Muscle layer of duodenum (tissue), 2 donors: ENCODE data around the gene SUPT7L.
"Not testable (repeated sequence)": the region's sequence is repeated elsewhere in the genome, so short reads cannot be mapped to it uniquely, and the experiment has no call there.

Source experiments
- H3K27ac ChIP-seq: one replicate; pipeline ENCODE4 v1.7.0; 2013; ENCODE audit warnings: mild to moderate bottlenecking, low read length
- H3K27me3 ChIP-seq: one replicate; pipeline ENCODE4 v1.7.0; 2013; ENCODE audit warnings: low read depth, mild to moderate bottlenecking, control low read depth, low read length
- H3K36me3 ChIP-seq, 2 donors: one replicate each; pipeline ENCODE4 v1.7.0; 2013; ENCODE audit warnings: low read length in 2 of 2, control low read depth in 1 of 2, mild to moderate bottlenecking in 1 of 2; ENCODE audit not compliant: insufficient read depth in 2 of 2, control insufficient read depth in 1 of 2
- H3K4me1 ChIP-seq, 2 donors: one replicate each; pipeline ENCODE4 v1.7.0; 2013; ENCODE audit warnings: low read length in 2 of 2, mild to moderate bottlenecking in 2 of 2, control low read depth in 1 of 2, moderate library complexity in 1 of 2; ENCODE audit not compliant: insufficient read depth in 2 of 2, control insufficient read depth in 1 of 2
- H3K4me3 ChIP-seq, 2 donors: one replicate each; pipeline ENCODE4 v1.7.0; 2013; ENCODE audit warnings: low read length in 2 of 2, low read depth in 1 of 2, mild to moderate bottlenecking in 1 of 2
- H3K9me3 ChIP-seq, 2 donors: one replicate each; pipeline ENCODE4 v1.7.0; 2013; ENCODE audit warnings: low read length in 2 of 2, control low read depth in 1 of 2, mild to moderate bottlenecking in 1 of 2; ENCODE audit not compliant: control insufficient read depth in 1 of 2
- donor health status: healthy.

The SUPT7L gene

DNA sequence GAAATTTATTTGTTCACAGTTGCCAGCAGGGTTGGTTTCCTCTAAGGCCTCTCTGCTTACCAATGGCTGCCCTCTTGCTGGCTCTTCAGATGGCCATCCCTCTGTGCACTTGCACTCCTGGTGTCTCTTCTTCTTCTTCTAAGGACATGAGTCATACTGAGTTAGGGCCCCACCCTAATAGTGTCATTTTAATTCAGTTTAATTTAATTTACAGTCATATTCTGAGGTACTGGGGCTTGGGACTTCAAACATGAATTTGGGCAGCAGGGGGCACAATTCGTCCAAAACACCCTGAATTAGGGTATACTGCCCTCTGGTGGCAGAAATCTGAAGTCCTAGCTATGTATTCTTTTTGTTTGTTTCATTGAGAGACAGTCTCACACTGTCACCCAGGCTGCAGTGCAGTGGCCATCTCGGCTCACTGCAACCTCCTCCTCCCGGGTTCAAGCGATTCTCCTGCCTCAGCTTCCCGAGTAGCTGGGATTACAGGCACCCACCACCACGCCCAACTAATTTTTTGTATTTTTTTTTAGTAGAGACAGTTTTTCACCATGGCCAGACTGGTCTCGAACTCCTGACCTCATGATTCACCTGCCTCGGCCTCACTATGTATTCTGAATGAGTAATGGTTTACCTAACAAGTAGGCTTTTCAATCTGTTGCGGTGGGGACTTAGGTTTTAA lies 20.1 kb upstream of the SUPT7L start:
- Histone ChIP-seq H3K36me3 (peaks cover 39 to 74% of the 10 kb centered on the region in 2 donors), H3K27ac (peak overlapping the region; percentile 68), H3K27me3 (no peaks in the 10 kb centered on the region), H3K9me3 (no peaks in the 10 kb centered on the region), H3K4me1 (peaks cover 0 to 4% of the 10 kb centered on the region in 2 donors), H3K4me3 (no peak overlapping the region)

DNA sequence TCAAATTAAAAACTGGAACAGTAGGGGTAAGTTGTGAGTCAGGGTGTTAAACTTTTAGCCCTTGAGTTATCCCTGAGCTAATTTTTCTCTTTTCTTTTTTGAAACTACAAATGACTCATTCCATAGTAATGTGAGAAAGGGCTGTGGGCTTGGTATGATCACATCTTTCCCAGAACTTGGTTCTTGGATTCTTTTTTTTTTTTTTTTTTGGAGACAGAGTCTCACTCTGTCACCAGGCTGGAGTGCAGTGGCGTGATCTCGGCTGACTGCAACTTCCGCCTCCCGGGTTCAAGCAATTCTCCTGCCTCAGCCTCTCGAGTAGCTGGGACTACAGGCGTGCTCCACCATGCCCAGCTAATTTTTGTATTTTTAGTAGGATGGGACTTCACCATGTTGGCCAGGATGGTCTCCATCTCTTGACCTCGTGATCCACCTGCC lies 18.9 kb upstream of the SUPT7L start:
- Histone ChIP-seq H3K27ac (peak overlapping the region; percentile 68), H3K36me3 (peaks cover 44 to 67% of the 10 kb centered on the region in 2 donors)
- H3K4me3 ChIP-seq, H3K27me3 ChIP-seq, H3K4me1 ChIP-seq, H3K9me3 ChIP-seq: not testable (repeated sequence)

DNA sequence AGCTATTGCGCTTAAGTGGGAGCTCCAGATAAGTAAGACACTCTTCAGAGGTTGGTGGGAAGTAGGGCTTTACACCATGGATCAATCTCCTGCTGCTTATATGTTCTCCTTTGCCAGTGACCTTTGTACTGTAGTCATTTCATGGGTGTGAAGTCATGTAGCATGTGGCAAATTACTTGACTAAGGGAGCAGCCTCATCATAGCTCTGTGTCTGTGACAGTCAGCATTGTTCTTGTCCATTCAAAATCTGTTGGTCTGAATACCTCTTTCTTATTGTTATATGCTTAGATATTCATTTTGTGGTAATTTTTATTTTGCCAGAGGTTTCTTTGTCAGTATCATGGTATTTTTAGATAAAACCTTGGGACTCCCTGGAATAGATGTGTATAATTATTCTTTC lies 18.4 kb upstream of the SUPT7L start:
- peaks cover 48 to 67% of the 10 kb centered on the region in 2 donors for H3K36me3 ChIP-seq

DNA sequence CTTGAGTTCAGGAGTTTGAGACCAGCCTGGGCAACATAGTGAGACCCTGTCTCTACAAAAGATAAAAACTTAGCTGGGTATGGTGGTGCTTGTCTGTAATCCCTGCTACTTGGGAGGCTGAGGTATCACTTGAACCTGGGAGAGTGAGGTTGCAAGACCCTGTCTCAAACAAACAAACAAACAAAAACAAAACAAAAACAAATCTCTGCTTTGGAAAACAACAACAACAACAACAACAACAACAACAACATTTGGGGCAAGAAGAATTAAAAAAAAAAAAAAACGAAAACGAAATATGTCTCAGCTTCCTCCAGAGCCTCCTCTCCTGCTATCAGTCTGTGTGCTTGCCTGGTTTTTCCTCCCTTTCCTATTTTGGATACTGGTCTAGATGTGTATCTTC lies 17.2 kb upstream of the SUPT7L start:
- Histone ChIP-seq H3K9me3 (no peaks in the 10 kb centered on the region), H3K4me3 (no peak overlapping the region), H3K4me1 (peaks cover 0 to 4% of the 10 kb centered on the region in 2 donors), H3K27me3 (no peaks in the 10 kb centered on the region), H3K27ac (no peak overlapping the region), H3K36me3 (peaks cover 50 to 71% of the 10 kb centered on the region in 2 donors)

More for the DNA sequence above, 18.4 kb upstream of the SUPT7L start:
- H3K27me3 ChIP-seq = no peaks in the 10 kb centered on the region
- peak overlapping the region; percentile 66 for H3K27ac ChIP-seq
- peaks cover 0 to 4% of the 10 kb centered on the region in 2 donors for H3K4me1 ChIP-seq
- H3K4me3 ChIP-seq = no peak overlapping the region
- no peaks in the 10 kb centered on the region for H3K9me3 ChIP-seq

DNA sequence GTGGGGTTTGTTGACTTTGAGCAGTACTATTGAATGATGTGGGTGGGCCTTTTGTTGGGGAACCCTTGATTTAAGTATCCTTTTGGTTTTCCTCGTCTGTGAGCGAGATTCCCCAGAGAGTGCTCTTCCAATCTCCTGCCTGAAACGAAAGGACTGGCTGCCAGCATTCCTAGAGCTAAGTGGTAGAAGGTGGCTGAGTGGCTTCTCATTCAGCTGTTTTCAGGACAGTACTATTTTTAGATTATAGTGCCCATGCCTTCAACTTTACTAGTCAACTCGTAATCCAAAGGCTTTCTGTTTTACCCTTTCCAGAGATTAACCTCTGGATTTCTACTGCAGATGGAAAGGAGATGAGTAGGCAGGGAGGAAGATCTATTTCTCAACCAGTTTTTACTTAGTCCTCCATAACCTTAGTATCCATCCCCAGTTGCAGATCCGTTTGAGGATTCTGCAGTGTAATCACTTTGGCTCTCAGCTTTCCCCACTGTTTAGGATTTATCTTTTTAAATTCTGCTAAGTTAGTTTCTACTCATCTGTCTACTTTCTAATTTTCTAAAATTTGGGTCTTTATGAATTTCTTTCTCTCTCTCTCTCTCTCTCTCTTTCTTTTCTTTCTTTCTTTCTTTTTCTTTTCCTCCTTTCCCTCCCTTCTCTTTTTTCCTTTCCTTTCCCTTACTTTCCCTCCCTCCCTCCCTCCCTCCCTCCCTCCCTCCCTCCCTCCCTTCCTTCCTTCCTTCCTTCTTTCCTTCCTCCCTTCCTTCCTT lies 9.5 kb upstream of the SUPT7L start:
- Histone ChIP-seq H3K27ac (no peak overlapping the region), H3K36me3 (peaks cover 48 to 71% of the 10 kb centered on the region in 2 donors), H3K27me3 (no peaks in the 10 kb centered on the region), H3K4me1 (no peaks in the 10 kb centered on the region), H3K9me3 (no peaks in the 10 kb centered on the region), H3K4me3 (no peak overlapping the region)

DNA sequence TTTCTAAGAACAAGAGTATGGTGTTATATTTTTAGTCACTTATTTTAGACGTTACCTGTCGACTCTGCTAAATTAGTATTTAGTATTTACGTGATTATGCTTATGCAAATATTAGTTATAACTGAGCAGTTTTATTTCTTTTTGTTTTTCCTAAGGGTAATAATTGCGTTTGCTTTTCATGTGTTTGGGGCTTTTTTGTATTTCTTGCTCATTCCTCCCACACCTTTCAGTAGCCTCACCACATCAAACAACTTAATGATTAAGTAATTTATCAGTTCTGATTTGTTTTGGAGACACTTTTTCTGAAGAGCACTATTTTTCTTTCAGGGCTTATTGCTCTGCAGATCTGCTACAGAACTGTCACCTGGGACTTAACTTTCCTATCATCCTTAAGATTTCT lies 7.8 kb upstream of the SUPT7L start:
- Histone ChIP-seq H3K27ac (no peak overlapping the region), H3K4me1 (no peaks in the 10 kb centered on the region), H3K36me3 (peaks cover 36 to 65% of the 10 kb centered on the region in 2 donors)

DNA sequence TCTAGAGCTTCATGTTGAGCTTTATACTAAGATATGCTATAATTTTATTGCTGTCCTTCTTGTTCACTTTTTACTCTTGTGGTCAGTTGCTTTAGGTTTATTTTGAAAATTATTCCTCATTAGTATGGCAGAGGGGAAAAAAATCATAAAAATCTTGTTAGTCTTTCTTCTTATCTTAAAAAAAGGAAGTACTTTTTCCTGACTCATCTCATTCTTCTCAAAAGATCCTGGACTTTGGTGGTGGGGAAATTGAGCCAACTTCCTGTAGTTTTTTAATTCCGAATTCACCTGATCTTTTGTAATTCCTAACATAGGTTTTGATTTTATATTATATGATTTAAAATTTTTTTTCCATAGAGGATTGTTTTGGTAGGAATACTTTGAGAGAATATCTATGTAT lies 4.0 kb upstream of the SUPT7L start:
- peaks cover 23 to 48% of the 10 kb centered on the region in 2 donors for H3K36me3 ChIP-seq
- no peak overlapping the region for H3K27ac ChIP-seq
- no peaks in the 10 kb centered on the region for H3K9me3 ChIP-seq
- no peak overlapping the region for H3K4me3 ChIP-seq
- no peaks in the 10 kb centered on the region for H3K27me3 ChIP-seq
- peaks cover 13 to 24% of the 10 kb centered on the region in 2 donors for H3K4me1 ChIP-seq

More for the DNA sequence above, 7.8 kb upstream of the SUPT7L start:
- no peaks in the 10 kb centered on the region for H3K27me3 ChIP-seq
- no peaks in the 10 kb centered on the region for H3K9me3 ChIP-seq
- H3K4me3 ChIP-seq = no peak overlapping the region

DNA sequence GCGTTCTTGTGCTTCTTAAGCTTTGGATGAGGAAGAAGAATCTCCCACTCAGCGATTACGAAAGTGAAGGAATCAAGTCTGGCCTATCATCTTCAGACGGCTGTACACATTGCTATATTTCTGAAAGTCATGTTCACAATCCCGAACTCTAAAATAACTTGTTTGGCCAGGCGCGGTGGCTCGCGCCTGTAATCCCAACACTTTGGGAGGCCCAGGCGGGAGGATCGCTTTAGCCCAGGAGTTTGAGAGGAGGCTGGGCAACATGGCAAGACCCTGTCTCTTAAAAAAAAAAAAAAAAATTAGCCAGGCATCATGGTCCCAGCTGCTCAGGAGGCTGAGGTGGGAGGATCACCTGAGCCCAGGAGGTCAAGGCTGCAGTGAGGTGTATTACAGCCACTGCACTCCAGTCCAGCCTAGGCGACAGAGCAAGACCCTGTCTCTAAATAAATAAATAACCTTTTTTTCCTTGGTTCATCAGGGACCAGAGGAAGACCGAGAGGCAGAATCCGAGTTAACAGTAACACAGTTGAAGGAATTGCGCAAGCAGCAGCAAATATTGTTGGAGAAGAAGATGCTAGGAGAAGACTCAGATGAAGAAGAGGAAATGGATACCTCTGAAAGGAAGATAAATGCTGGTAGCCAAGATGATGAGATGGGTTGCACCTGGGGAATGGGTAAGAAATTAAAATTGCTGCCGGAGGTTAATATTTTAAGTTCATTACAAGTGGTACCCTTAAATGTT lies 1.4 kb upstream of the SUPT7L start:
- no peaks in the 10 kb centered on the region for H3K27me3 ChIP-seq
- H3K9me3 ChIP-seq = no peaks in the 10 kb centered on the region
- peak overlapping the region; percentile 96 to 99 for H3K4me3 ChIP-seq
- H3K4me1 ChIP-seq = peaks cover 18 to 31% of the 10 kb centered on the region in 2 donors
- no peak overlapping the region for H3K27ac ChIP-seq
- H3K36me3 ChIP-seq = peaks cover 27 to 48% of the 10 kb centered on the region in 2 donors

DNA sequence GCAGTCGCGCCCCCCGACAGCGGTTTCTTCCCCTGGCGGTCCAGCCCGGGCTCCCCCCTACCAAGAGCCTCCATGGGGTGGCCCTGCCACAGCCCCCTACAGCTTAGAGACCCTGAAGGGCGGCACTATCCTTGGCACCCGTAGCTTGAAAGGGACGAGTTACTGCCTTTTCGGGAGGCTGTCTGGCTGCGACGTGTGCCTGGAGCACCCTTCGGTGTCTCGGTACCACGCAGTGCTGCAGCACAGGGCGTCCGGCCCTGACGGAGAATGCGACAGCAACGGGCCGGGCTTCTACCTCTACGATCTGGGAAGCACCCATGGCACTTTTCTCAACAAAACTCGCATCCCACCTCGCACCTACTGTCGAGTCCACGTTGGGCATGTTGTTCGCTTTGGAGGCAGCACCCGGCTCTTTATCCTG lies 750 bp upstream of the SUPT7L start:
- Histone ChIP-seq H3K27ac (peak overlapping the region; percentile 96), H3K36me3 (peaks cover 29 to 49% of the 10 kb centered on the region in 2 donors), H3K4me1 (peaks cover 18 to 31% of the 10 kb centered on the region in 2 donors), H3K4me3 (peak overlapping the region; percentile 96 to 99), H3K9me3 (no peaks in the 10 kb centered on the region), H3K27me3 (no peaks in the 10 kb centered on the region)

DNA sequence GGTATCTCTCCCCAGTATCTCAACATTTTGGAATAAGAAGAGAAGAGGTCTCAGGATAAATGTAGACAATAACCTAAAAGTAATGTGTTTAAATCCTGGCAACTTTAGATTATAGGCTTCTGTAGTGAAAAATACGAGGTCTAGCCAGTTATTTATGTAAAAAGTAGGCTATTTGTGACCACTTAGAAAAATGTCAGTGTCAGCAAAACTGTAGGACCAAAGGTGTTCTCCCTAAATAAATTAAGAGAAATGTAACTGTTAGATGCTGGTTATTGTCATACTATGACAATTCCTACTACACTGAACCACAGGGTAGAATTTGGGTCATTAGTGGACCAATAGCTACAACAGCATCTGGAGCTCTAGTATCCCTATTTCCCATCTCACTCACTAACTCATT lies 2.0 kb downstream of the SUPT7L start:
- Histone ChIP-seq H3K9me3 (no peaks in the 10 kb centered on the region), H3K27ac (no peak overlapping the region), H3K4me1 (peaks cover 18 to 31% of the 10 kb centered on the region in 2 donors), H3K36me3 (peaks cover 31 to 51% of the 10 kb centered on the region in 2 donors), H3K27me3 (no peaks in the 10 kb centered on the region), H3K4me3 (no peak overlapping the region)
